Coronary artery (tissue), 2 donors: ENCODE results near the gene ANGPTL2.

Experiments
- DNase-seq: peaks from one replicate; pipeline ENCODE4 v3.0.0-alpha.2; 2017; ENCODE audit warnings: low spot score
- H3K27ac ChIP-seq, 2 donors: fragments of 200-600 bp; sonication (generic); one replicate each; pipeline ENCODE4 v1.5.1; 2016 to 2019
- H3K4me3 ChIP-seq: fragments of 200-600 bp; sonication (generic); 2 replicates; pipeline ENCODE4 v1.5.1; 2016; ENCODE audit warnings: mild to moderate bottlenecking, moderate library complexity
- CTCF ChIP-seq: fragments of 200-600 bp; sonication (generic); IDR thresholded peaks from one replicate; pipeline ENCODE4 v1.5.1; 2019; ENCODE audit warnings: antibody characterized with exemption

Gene ANGPTL2

GRCh38 chr9:127144670-127145445 lies 22.4 kb upstream of the ANGPTL2 start:
- Histone ChIP-seq H3K4me3 (no peak overlapping the region), H3K27ac (peak overlapping the region in 1 of 2 donors; percentile 47)
- no peak for DNase-seq
- no peak for TF ChIP-seq CTCF

GRCh38 chr9:127143920-127144465 lies 21.6 kb upstream of the ANGPTL2 start:
- Histone ChIP-seq H3K4me3 (no peak overlapping the region), H3K27ac (no peak overlapping the region)
- no peak for TF ChIP-seq CTCF
- no peak for DNase-seq

- H3K27ac ChIP-seq, result no peak overlapping the region
- DNase-seq, result no peak
Observed at GRCh38 chr9:127142931-127143464, 20.6 kb upstream of the ANGPTL2 start.

GRCh38 chr9:127142291-127142690 lies 19.9 kb upstream of the ANGPTL2 start:
- no peak for TF ChIP-seq CTCF
- Histone ChIP-seq H3K27ac (no peak overlapping the region), H3K4me3 (no peak overlapping the region)
- DNase-seq, result no peak

More at GRCh38 chr9:127142931-127143464, 20.6 kb upstream of the ANGPTL2 start:
- no peak for TF ChIP-seq CTCF
- no peak overlapping the region for H3K4me3 ChIP-seq

- DNase-seq, result peak; percentile 72
- no peak for TF ChIP-seq CTCF
- peak overlapping the region in 1 of 2 donors; percentile 46 for H3K27ac ChIP-seq
- peak overlapping the region; percentile 23 for H3K4me3 ChIP-seq
Observed at GRCh38 chr9:127140842-127141675, 18.6 kb upstream of the ANGPTL2 start.

- Histone ChIP-seq H3K27ac (no peak overlapping the region), H3K4me3 (no peak overlapping the region)
- TF ChIP-seq CTCF, result no peak
- DNase-seq, result no peak
Observed at GRCh38 chr9:127140181-127140580, 17.7 kb upstream of the ANGPTL2 start.
